Neural crest cell (in vitro differentiated cells): Measurements from ENCODE around the gene SLC37A1. TPM values are rescaled to one million over a fixed set of nuclear protein-coding genes. Genes with fewer than 3 reads are reported as not detected.

Source experiments
- DNase-seq: peaks from one replicate; pipeline ENCODE4 v3.0.0; 2021; ENCODE audit warnings: low read depth, mixed read lengths, low spot score
- H3K27ac Mint-ChIP-seq: one replicate; pipeline ENCODE4 v1.8.0; 2021; ENCODE audit warnings: mild to moderate bottlenecking, mixed read lengths; ENCODE audit not compliant: unreplicated experiment
- H3K27me3 Mint-ChIP-seq: 2 replicates; pipeline ENCODE4 v1.8.0; 2021; ENCODE audit warnings: low read depth, mild to moderate bottlenecking, mixed read lengths
- H3K36me3 Mint-ChIP-seq: 2 replicates; pipeline ENCODE4 v1.8.0; 2021; ENCODE audit warnings: low read depth, mild to moderate bottlenecking, mixed read lengths
- H3K4me1 Mint-ChIP-seq: 2 replicates; pipeline ENCODE4 v1.8.0; 2021; ENCODE audit warnings: mixed read lengths
- H3K4me3 Mint-ChIP-seq: one replicate; pipeline ENCODE4 v1.8.0; 2021; ENCODE audit warnings: mild to moderate bottlenecking, mixed read lengths
- H3K9me3 Mint-ChIP-seq: 2 replicates; pipeline ENCODE4 v1.8.0; 2021; ENCODE audit warnings: mixed read lengths
- total RNA-seq: library from RNA; stranded (reverse); gene quantifications from 2 replicates; pipeline ENCODE4 v1.2.1, GENCODE V29; 2021
- TF ChIP-seq, protein P1 (sequence below): fragments of 200-600 bp; sonication (generic); conservative IDR thresholded peaks from 2 replicates; pipeline ENCODE4 v1.5.0; 2021; ENCODE audit warnings: antibody characterized with exemption, mild to moderate bottlenecking

SLC37A1 gene
- total RNA-seq, 1 donor from 2014 or later = 9.1 TPM

DNA sequence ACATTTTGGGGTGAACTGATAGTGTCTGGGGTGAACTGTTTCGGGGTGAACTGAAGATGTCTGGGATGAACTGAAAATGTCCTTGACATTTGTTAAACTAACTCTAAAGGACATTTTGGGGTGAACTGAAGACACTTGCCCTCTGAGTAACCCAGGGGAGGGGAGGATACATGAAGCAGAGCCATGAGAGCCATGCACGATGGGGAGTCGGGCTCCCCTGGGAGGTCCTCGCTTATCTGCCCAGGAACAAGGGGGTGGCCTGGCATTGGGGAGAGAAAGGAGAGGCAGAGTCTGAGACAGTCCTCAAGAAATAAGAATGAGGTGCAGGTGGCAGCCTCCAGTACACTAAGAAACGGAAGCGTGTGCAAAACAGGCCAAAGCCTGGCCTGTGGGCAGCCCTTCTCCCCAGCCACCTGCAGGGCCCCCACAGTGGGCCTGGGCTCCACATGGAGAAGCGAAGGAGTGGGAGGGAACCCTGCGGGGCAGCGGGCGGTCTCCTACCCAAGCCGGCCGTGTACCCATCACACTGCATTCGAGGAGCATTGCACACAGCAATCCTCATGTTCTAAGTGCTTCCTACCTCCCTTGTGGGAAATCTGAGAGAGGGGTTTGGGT, 41.8 kb upstream of the SLC37A1 start:
- Mint-ChIP-seq H3K36me3 (no peaks in the 10 kb centered on the region), H3K27me3 (no peaks in the 10 kb centered on the region), H3K4me1 (peaks cover 21% of the 10 kb centered on the region), H3K4me3 (no peak overlapping the region), H3K9me3 (no peaks in the 10 kb centered on the region), H3K27ac (peak overlapping the region; percentile 8)
- DNase-seq = no peak
- TF ChIP-seq, protein P1, sequence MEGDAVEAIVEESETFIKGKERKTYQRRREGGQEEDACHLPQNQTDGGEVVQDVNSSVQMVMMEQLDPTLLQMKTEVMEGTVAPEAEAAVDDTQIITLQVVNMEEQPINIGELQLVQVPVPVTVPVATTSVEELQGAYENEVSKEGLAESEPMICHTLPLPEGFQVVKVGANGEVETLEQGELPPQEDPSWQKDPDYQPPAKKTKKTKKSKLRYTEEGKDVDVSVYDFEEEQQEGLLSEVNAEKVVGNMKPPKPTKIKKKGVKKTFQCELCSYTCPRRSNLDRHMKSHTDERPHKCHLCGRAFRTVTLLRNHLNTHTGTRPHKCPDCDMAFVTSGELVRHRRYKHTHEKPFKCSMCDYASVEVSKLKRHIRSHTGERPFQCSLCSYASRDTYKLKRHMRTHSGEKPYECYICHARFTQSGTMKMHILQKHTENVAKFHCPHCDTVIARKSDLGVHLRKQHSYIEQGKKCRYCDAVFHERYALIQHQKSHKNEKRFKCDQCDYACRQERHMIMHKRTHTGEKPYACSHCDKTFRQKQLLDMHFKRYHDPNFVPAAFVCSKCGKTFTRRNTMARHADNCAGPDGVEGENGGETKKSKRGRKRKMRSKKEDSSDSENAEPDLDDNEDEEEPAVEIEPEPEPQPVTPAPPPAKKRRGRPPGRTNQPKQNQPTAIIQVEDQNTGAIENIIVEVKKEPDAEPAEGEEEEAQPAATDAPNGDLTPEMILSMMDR = no peak

DNA sequence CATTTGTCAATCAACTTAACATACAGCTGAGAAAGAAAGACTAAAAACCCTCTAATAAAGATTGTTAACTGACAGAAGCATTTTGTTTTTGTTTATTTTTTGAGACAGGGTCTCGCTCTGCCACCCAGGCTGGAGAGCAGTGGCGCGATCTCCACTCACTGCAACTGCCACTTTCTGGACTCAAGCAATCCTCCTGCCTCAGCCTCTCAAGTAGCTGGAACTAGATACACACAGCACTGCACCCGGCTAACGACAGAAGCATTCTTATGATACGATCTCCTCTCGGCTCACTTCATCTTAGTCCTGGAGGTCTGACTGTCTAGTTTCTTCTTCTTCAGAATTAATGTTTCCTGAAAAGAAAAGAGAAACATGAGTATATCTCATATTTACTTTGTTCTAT, 41.1 kb upstream of the SLC37A1 start:
- Mint-ChIP-seq H3K27me3 (no peaks in the 10 kb centered on the region), H3K9me3 (no peaks in the 10 kb centered on the region), H3K4me3 (no peak overlapping the region), H3K4me1 (peaks cover 23% of the 10 kb centered on the region), H3K36me3 (no peaks in the 10 kb centered on the region), H3K27ac (no peak overlapping the region)
- DNase-seq = no peak
- TF ChIP-seq, protein P1 = no peak

DNA sequence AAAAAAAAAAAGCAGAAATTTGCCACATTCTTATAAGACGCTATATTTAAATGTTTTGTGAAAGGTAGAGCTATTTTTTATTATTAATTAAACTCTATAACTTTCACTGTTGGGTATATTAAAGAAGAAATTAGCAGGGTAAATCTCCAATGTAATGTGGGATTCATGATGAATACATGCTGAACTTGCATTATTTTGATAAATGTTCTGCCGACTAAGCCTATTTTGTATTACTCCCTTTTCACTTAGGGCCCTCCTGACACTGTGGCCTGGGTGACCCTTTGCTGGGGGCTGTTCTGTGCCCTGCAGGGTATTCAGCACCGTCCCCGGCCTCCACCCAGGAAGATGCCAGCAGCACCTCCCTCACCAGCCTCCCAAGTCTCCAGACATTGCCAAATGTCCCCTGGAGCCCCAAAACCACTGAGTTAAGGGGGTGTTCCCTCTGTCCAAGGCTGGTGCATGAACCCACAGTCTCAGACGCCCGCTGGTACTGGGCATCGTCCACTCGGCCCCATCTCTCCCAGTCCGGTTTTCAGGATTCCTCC, 40.1 kb upstream of the SLC37A1 start:
- no peaks in the 10 kb centered on the region for H3K36me3 Mint-ChIP-seq

DNA sequence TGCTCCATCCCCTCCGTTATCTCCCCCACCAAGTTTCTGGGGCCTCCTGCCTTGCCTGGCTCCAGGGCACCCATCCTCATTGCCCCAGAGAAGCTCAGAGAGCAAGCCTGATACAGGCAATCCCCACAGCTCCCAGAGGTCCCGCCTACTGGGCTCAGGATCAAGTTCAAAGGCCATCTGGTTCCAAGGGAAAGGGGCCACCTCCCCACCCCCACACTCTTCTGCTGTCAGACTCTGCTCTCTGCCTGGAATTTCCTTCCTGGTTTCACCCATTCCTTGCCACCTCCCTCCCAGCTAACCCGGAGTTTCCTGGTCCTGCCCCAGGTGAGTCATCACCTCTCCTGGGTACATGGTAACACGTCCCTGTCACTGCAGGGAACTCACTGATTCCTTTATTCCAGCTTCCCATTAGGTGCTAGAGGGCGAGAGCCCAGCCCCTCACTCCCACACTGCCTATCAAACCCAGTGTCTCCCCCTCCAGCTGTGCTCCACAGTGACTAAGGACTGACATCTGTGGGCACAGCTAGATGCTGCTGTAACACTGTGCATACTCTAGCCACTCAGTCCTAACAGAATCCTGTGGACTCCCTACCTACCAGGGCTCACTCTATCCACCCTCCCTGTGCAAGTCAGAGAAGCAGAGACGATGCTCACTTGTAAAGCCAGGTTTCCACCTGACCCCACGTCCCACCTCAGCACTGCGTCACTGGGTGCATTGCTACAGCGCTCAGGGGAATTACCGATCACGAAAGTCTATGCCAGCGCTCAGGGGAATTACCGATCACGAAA, 39.4 kb upstream of the SLC37A1 start:
- Mint-ChIP-seq H3K4me3 (no peak overlapping the region), H3K36me3 (no peaks in the 10 kb centered on the region), H3K27ac (no peak overlapping the region), H3K27me3 (no peaks in the 10 kb centered on the region), H3K4me1 (peaks cover 15% of the 10 kb centered on the region), H3K9me3 (no peaks in the 10 kb centered on the region)
- TF ChIP-seq, protein P1 = no peak
- no peak for DNase-seq

More for the DNA sequence above, 40.1 kb upstream of the SLC37A1 start:
- H3K27ac Mint-ChIP-seq = no peak overlapping the region
- no peak overlapping the region for H3K4me3 Mint-ChIP-seq
- TF ChIP-seq, protein P1 = no peak
- peaks cover 19% of the 10 kb centered on the region for H3K4me1 Mint-ChIP-seq
- DNase-seq = no peak
- H3K9me3 Mint-ChIP-seq = no peaks in the 10 kb centered on the region
- no peaks in the 10 kb centered on the region for H3K27me3 Mint-ChIP-seq

DNA sequence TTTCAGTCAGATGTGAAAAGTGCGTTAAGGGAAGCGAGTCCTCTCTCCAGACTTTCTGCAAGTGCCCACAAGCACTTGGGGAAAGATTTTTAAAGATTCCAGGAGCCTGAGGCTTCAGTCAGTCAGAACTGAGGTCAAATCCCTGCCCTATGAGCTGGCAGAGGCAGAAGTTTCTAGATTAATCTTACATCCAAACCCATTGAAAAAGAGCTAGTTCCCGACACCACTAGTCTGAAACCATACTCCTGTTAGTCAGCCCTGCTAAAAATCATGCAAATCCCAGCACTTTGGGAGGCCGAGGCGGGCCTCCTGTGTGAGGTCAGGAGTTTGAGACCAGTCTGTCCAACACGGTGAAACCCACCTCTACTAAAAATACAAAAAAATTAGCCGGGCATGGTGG, 38.6 kb upstream of the SLC37A1 start:
- Mint-ChIP-seq H3K27ac (no peak overlapping the region), H3K27me3 (no peaks in the 10 kb centered on the region), H3K4me3 (no peak overlapping the region), H3K9me3 (peaks cover 4% of the 10 kb centered on the region), H3K36me3 (peaks cover 2% of the 10 kb centered on the region), H3K4me1 (peaks cover 19% of the 10 kb centered on the region)
- DNase-seq = no peak
- TF ChIP-seq, protein P1 = no peak
